Brain microvascular endothelial cell (primary cell): ENCODE data around the gene MAMDC4.
"Not testable (repeated sequence)": the region's sequence is repeated elsewhere in the genome, so short reads cannot be mapped to it uniquely, and the experiment has no call there.

Experiments used
- DNase-seq: peaks from one replicate; pipeline ENCODE4 v3.0.0-alpha.2; 2020
- H3K27ac ChIP-seq: fragments of 250-450 bp; sonication (Bioruptor Pico); 2 replicates; pipeline ENCODE4 v1.5.1; 2020; ENCODE audit warnings: mild to moderate bottlenecking, moderate library complexity
- H3K27me3 ChIP-seq: fragments of 250-450 bp; sonication (Bioruptor Pico); replicated peaks from 2 replicates; pipeline ENCODE4 v1.5.1; 2020; ENCODE audit warnings: mild to moderate bottlenecking
- H3K36me3 ChIP-seq: fragments of 250-450 bp; sonication (Bioruptor Pico); replicated peaks from 2 replicates; pipeline ENCODE4 v1.5.1; 2020; ENCODE audit warnings: mild to moderate bottlenecking
- H3K4me3 ChIP-seq: 2 replicates; pipeline ENCODE4 v1.5.1; 2011; ENCODE audit warnings: low read depth, mild to moderate bottlenecking, control low read depth, low read length, moderate library complexity
- in situ Hi-C: cut with HindIII; loops from 2 replicates; pipeline ENCODE4 v1.10.0; 2017; ENCODE audit warnings: low sequenced_read_pairs, low pct_ligation_motif_present
- TF ChIP-seq, protein P1 (sequence below): IDR thresholded peaks from 2 replicates; pipeline ENCODE4 v1.5.1; 2011; ENCODE audit warnings: low read depth, mild to moderate bottlenecking, moderate library complexity, low read length, control low read depth, inconsistent platforms; ENCODE audit errors: missing control alignments

The MAMDC4 gene

DNA sequence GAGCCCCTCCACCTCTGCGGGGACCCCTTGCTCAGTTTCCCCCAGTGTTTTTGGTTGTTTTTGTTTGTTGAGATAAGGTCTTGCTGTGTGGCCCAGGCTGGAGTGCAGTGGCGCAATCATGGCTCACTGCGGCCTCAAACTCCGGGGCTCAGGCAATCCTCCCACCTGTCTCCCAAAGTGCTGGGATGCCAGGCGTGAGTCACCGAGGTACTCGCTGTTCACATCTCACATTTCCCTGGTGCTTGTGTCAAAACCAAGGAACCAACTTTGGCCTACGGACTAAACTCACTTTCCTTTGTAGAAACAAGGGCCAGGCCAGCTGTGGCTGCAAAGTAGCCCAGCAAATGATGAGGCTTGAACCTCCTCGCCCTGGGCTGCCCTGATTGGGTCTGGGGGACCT is 19.6 kb upstream of the MAMDC4 start:
- H3K27ac ChIP-seq, result no peak overlapping the region
- no peaks in the 10 kb centered on the region for H3K27me3 ChIP-seq
- in situ Hi-C loops, result no loop called here
- TF ChIP-seq, protein P1, sequence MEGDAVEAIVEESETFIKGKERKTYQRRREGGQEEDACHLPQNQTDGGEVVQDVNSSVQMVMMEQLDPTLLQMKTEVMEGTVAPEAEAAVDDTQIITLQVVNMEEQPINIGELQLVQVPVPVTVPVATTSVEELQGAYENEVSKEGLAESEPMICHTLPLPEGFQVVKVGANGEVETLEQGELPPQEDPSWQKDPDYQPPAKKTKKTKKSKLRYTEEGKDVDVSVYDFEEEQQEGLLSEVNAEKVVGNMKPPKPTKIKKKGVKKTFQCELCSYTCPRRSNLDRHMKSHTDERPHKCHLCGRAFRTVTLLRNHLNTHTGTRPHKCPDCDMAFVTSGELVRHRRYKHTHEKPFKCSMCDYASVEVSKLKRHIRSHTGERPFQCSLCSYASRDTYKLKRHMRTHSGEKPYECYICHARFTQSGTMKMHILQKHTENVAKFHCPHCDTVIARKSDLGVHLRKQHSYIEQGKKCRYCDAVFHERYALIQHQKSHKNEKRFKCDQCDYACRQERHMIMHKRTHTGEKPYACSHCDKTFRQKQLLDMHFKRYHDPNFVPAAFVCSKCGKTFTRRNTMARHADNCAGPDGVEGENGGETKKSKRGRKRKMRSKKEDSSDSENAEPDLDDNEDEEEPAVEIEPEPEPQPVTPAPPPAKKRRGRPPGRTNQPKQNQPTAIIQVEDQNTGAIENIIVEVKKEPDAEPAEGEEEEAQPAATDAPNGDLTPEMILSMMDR, result no peak
- no peak for DNase-seq
- H3K4me3 ChIP-seq, result no peak overlapping the region
- H3K36me3 ChIP-seq, result peaks cover 49% of the 10 kb centered on the region

GRCh38 chr9:136833381-136834048 is 18.6 kb upstream of the MAMDC4 start:
- H3K4me3 ChIP-seq, DNase-seq, H3K27me3 ChIP-seq, H3K27ac ChIP-seq, in situ Hi-C loops: not testable (repeated sequence)
- peaks cover 41% of the 10 kb centered on the region for H3K36me3 ChIP-seq

GRCh38 chr9:136835162-136835931 is 16.8 kb upstream of the MAMDC4 start:
- no peak overlapping the region for H3K27ac ChIP-seq
- no peak for DNase-seq
- H3K4me3 ChIP-seq, result no peak overlapping the region
- H3K36me3 ChIP-seq, result peaks cover 24% of the 10 kb centered on the region
- no peaks in the 10 kb centered on the region for H3K27me3 ChIP-seq
- TF ChIP-seq, protein P1, result no peak
- in situ Hi-C loops, result no loop called here

- peaks cover 15% of the 10 kb centered on the region for H3K36me3 ChIP-seq
- H3K4me3 ChIP-seq, result no peak overlapping the region
- in situ Hi-C loops, result no loop called here
- H3K27ac ChIP-seq, result no peak overlapping the region
- no peaks in the 10 kb centered on the region for H3K27me3 ChIP-seq
- no peak for DNase-seq
- TF ChIP-seq, protein P1, result no peak
Measured at GRCh38 chr9:136835932-136836904, 15.9 kb upstream of the MAMDC4 start.

- in situ Hi-C loops, result no loop called here
- peaks cover 4% of the 10 kb centered on the region for H3K36me3 ChIP-seq
- H3K27me3 ChIP-seq, result no peaks in the 10 kb centered on the region
- no peak for DNase-seq
- no peak overlapping the region for H3K4me3 ChIP-seq
- no peak overlapping the region for H3K27ac ChIP-seq
- TF ChIP-seq, protein P1, result no peak
Measured at GRCh38 chr9:136837146-136837855, 14.8 kb upstream of the MAMDC4 start.

DNA sequence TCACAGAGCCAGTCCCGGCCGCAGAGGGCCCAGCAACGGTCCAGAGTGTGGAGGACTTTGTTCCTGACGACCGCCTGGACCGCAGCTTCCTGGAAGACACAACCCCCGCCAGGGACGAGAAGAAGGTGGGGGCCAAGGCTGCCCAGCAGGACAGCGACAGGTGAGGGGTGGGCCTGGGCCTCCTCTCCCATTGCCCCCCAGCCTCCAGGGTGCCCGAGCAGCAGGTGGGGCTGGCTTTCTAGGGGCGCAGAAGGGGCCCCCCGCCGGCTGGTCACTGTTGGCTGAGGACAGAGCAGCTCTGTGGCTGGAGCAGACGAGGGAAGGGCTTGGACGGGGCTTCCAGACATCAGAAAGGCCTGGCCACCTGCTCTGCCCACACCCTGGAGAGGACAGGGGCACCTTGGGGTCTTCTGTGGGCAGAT is 14.3 kb upstream of the MAMDC4 start:
- DNase-seq, H3K27me3 ChIP-seq, H3K36me3 ChIP-seq, H3K4me3 ChIP-seq, H3K27ac ChIP-seq, in situ Hi-C loops: not testable (repeated sequence)
